Stimulated activated CD8-positive, alpha-beta memory T cell treated with anti-CD3 and anti-CD28 coated beads, Interleukin-15, amount 100 ng/mL, for 24 hours (primary cell): ENCODE measurements around the gene COPS4.
"Not testable (repeated sequence)": the region's sequence is repeated elsewhere in the genome, so short reads cannot be mapped to it uniquely, and the experiment has no call there.

Experiments used
- DNase-seq: peaks from one replicate; pipeline ENCODE4 v3.0.0-alpha.2; 2020; ENCODE audit warnings: low read depth

Gene COPS4

GRCh38 chr4:83024233-83024632 lies 10.8 kb upstream of the COPS4 start:
- DNase-seq: no peak

GRCh38 chr4:83025563-83025962 lies 9.4 kb upstream of the COPS4 start:
- DNase-seq: no peak

- no peak for DNase-seq
Measured at GRCh38 chr4:83028976-83029375, 6.0 kb upstream of the COPS4 start.

- no peak for DNase-seq
Measured at GRCh38 chr4:83029688-83030087, 5.3 kb upstream of the COPS4 start.

GRCh38 chr4:83036991-83037665 lies 2.1 kb downstream of the COPS4 start:
- DNase-seq: no peak

- DNase-seq: no peak
Measured at GRCh38 chr4:83040269-83040668, 5.3 kb downstream of the COPS4 start.

- not testable (repeated sequence) for DNase-seq
Measured at GRCh38 chr4:83043157-83043556, 8.2 kb downstream of the COPS4 start.

- no peak for DNase-seq
Measured at GRCh38 chr4:83043801-83044407, 8.9 kb downstream of the COPS4 start.

- DNase-seq: no peak
Measured at GRCh38 chr4:83046693-83047473, 11.9 kb downstream of the COPS4 start.

- DNase-seq: not testable (repeated sequence)
Measured at GRCh38 chr4:83048781-83049180, 13.8 kb downstream of the COPS4 start.

GRCh38 chr4:83054928-83055327 lies 19.9 kb downstream of the COPS4 start:
- DNase-seq: no peak

- DNase-seq: no peak
Measured at GRCh38 chr4:83062739-83063138, 27.8 kb downstream of the COPS4 start.

- DNase-seq: no peak
Measured at GRCh38 chr4:83065266-83065665, 30.3 kb downstream of the COPS4 start.

GRCh38 chr4:83067058-83067639 lies 32.2 kb downstream of the COPS4 start:
- DNase-seq: no peak

- no peak for DNase-seq
Measured at GRCh38 chr4:83071116-83071515, 36.1 kb downstream of the COPS4 start.

GRCh38 chr4:83074086-83074704 lies 39.2 kb downstream of the COPS4 start:
- DNase-seq: no peak

- not testable (repeated sequence) for DNase-seq
Measured at GRCh38 chr4:83074783-83075182, 39.8 kb downstream of the COPS4 start.

GRCh38 chr4:83075311-83076095 lies 40.5 kb downstream of the COPS4 start:
- no peak for DNase-seq

- no peak for DNase-seq
Measured at GRCh38 chr4:83080561-83080960, 45.6 kb downstream of the COPS4 start.

GRCh38 chr4:83082777-83083176 lies 47.8 kb downstream of the COPS4 start:
- no peak for DNase-seq

GRCh38 chr4:83083925-83084475 lies 49.0 kb downstream of the COPS4 start:
- no peak for DNase-seq
